GM23338 (cell line): ENCODE measurements around the gene NIBAN1. TPM values are rescaled to one million over a fixed set of nuclear protein-coding genes. Genes with fewer than 3 reads are reported as not detected.

Experiments used
- ATAC-seq: fragments of 200-7000 bp; cut with Tn5 transposase; 3 replicates; pipeline ENCODE4 v1.9.1; 2020
- DNase-seq: peaks from one replicate; pipeline ENCODE4 v3.0.0-alpha.2; 2015; ENCODE audit warnings: low spot score
- H2AFZ ChIP-seq: fragments of 200-600 bp; sonication (generic); 2 replicates; pipeline ENCODE4 v1.8.0; 2016; ENCODE audit warnings: antibody characterized with exemption, mild to moderate bottlenecking, moderate library complexity
- H3F3A ChIP-seq: fragments of 200-600 bp; sonication (generic); replicated peaks from 2 replicates; pipeline ENCODE4 v1.8.0; 2017; ENCODE audit warnings: antibody characterized with exemption, mixed run types, low read depth
- H3K27ac ChIP-seq: fragments of 200-600 bp; sonication (generic); 2 replicates; pipeline ENCODE4 v1.6.1; 2016; ENCODE audit warnings: low read depth
- H3K27me3 ChIP-seq: fragments of 200-600 bp; sonication (generic); 2 replicates; pipeline ENCODE4 v1.8.0; 2016; ENCODE audit warnings: mild to moderate bottlenecking, mixed run types, moderate library complexity; ENCODE audit not compliant: insufficient read depth
- H3K36me3 ChIP-seq: fragments of 200-600 bp; sonication (generic); 2 replicates; pipeline ENCODE4 v1.8.0; 2016; ENCODE audit warnings: mild to moderate bottlenecking; ENCODE audit not compliant: insufficient read depth
- H3K4me1 ChIP-seq: fragments of 200-600 bp; sonication (generic); 2 replicates; pipeline ENCODE4 v1.8.0; 2016; ENCODE audit warnings: mild to moderate bottlenecking, moderate library complexity; ENCODE audit not compliant: insufficient read depth
- H3K4me2 ChIP-seq: fragments of 200-600 bp; sonication (generic); 2 replicates; pipeline ENCODE4 v1.7.1; 2017; ENCODE audit warnings: mixed run types
- H3K4me3 ChIP-seq: fragments of 200-600 bp; sonication (generic); 2 replicates; pipeline ENCODE4 v1.6.1; 2016; ENCODE audit warnings: mixed run types
- H3K79me2 ChIP-seq: fragments of 200-600 bp; sonication (generic); replicated peaks from 2 replicates; pipeline ENCODE4 v1.8.0; 2017; ENCODE audit warnings: mild to moderate bottlenecking; ENCODE audit not compliant: insufficient read depth
- H3K9me2 ChIP-seq: fragments of 200-600 bp; sonication (generic); 2 replicates; pipeline ENCODE4 v1.8.0; 2017; ENCODE audit not compliant: insufficient read depth
- H4K20me1 ChIP-seq: fragments of 200-600 bp; sonication (generic); replicated peaks from 2 replicates; pipeline ENCODE4 v1.8.0; 2017; ENCODE audit warnings: mild to moderate bottlenecking; ENCODE audit not compliant: insufficient read depth
- H3K27ac Mint-ChIP-seq: 2 replicates; pipeline ENCODE4 v1.8.0; 2020; ENCODE audit warnings: inconsistent platforms, mild to moderate bottlenecking, moderate library complexity, mixed read lengths
- H3K27me3 Mint-ChIP-seq: 3 replicates; pipeline ENCODE4 v1.8.0; 2022; ENCODE audit warnings: low read depth, mild to moderate bottlenecking, moderate library complexity, mixed read lengths, inconsistent platforms; ENCODE audit not compliant: insufficient read depth, poor library complexity
- H3K36me3 Mint-ChIP-seq: 3 replicates; pipeline ENCODE4 v1.8.0; 2021; ENCODE audit warnings: low read depth, mild to moderate bottlenecking, inconsistent platforms, moderate library complexity, mixed read lengths
- H3K4me1 Mint-ChIP-seq: 3 replicates; pipeline ENCODE4 v1.8.0; 2020; ENCODE audit warnings: mild to moderate bottlenecking, inconsistent platforms, mixed read lengths
- H3K4me3 Mint-ChIP-seq: 3 replicates; pipeline ENCODE4 v1.8.0; 2021; ENCODE audit warnings: moderate library complexity, mild to moderate bottlenecking, inconsistent platforms, mixed read lengths
- H3K9me3 Mint-ChIP-seq: 3 replicates; pipeline ENCODE4 v1.8.0; 2020; ENCODE audit warnings: moderate library complexity, mild to moderate bottlenecking, inconsistent platforms, mixed read lengths
- CTCF ChIP-seq, 2 experiments: fragments of 200-600 bp in 1 of 2; sonication (generic) in 1 of 2; conservative IDR thresholded peaks; 2 replicates each; pipeline versions ENCODE4 v1.5.1 to v1.6.1; 2016 to 2017; ENCODE audit warnings: antibody characterized with exemption in 2 of 2, low read depth in 2 of 2, mild to moderate bottlenecking in 2 of 2, moderate library complexity in 1 of 2
- ETS1 ChIP-seq: IDR thresholded peaks from 2 replicates; pipeline ENCODE4 v1.6.1; 2016; ENCODE audit warnings: antibody characterized with exemption
- EZH2 ChIP-seq: fragments of 200-600 bp; sonication (generic); IDR thresholded peaks from one replicate; pipeline ENCODE4 v1.8.0; 2017; ENCODE audit warnings: antibody characterized with exemption, mild to moderate bottlenecking, low read depth; ENCODE audit not compliant: unreplicated experiment
- EZH2phosphoT487 ChIP-seq: fragments of 200-600 bp; sonication (generic); IDR thresholded peaks from one replicate; pipeline ENCODE4 v1.8.1; 2018; ENCODE audit warnings: antibody characterized with exemption; ENCODE audit not compliant: unreplicated experiment
- JUNB ChIP-seq: IDR thresholded peaks from one replicate; pipeline ENCODE4 v1.6.1; 2016; ENCODE audit warnings: antibody characterized with exemption; ENCODE audit not compliant: unreplicated experiment
- NANOG ChIP-seq: IDR thresholded peaks from 2 replicates; pipeline ENCODE4 v1.6.1; 2016; ENCODE audit warnings: antibody characterized with exemption, borderline replicate concordance
- POLR2AphosphoS5 ChIP-seq: IDR thresholded peaks from 2 replicates; pipeline ENCODE4 v1.6.1; 2016; ENCODE audit warnings: antibody characterized with exemption, low read depth
- STAT1 ChIP-seq: IDR thresholded peaks from one replicate; pipeline ENCODE4 v1.6.1; 2016; ENCODE audit warnings: antibody characterized with exemption; ENCODE audit not compliant: unreplicated experiment
- ZNF114 ChIP-seq: fragments of 250-450 bp; sonication (Bioruptor Pico); IDR thresholded peaks from 2 replicates; pipeline ENCODE4 v1.5.0; 2020; ENCODE audit warnings: mild to moderate bottlenecking, moderate library complexity
- ZNF331 ChIP-seq: fragments of 250-450 bp; sonication (Bioruptor Pico); IDR thresholded peaks from 2 replicates; pipeline ENCODE4 v1.5.0; 2020; ENCODE audit warnings: low read depth, mild to moderate bottlenecking, moderate library complexity
- ZNF462 ChIP-seq: fragments of 250-450 bp; sonication (Bioruptor Pico); IDR thresholded peaks from 2 replicates; pipeline ENCODE4 v1.5.0; 2020; ENCODE audit warnings: mild to moderate bottlenecking, moderate library complexity
- polyA plus RNA-seq: library from polyadenylated mRNA; unstranded; fragments of >200 nt; fragmentation: Nextera tagmentation; extraction: Ambion mirVana; gene quantifications from 2 replicates; pipeline ENCODE4 v1.2.1, GENCODE V29; 2016
- total RNA-seq: library from RNA; depleted of rRNA; stranded (reverse); fragments of >200 nt; shearing (Covaris generic); gene quantifications from 2 replicates; pipeline ENCODE4 v1.2.3, GENCODE V29; 2014

Gene NIBAN1
- total and polyA plus RNA-seq, 2 experiments from 2014 or later = 5.5 to 12.3 TPM

- Histone ChIP-seq H3F3A (no peaks in the 10 kb centered on the region), H4K20me1 (no peaks in the 10 kb centered on the region), H3K79me2 (no peaks in the 10 kb centered on the region), H3K36me3 (no peaks in the 10 kb centered on the region), H2AFZ (0 out of 2 replicates have a peak overlapping the region, but pooled peaks have one; percentile 3), H3K4me3 (no peak overlapping the region), H3K27ac (no peak overlapping the region), H3K4me2 (no peak overlapping the region), H3K4me1 (no peaks in the 10 kb centered on the region), H3K27me3 (no peaks in the 10 kb centered on the region), H3K9me2 (peaks cover 4% of the 10 kb centered on the region; the same call in 1 of the 2 replicates)
- DNase-seq (no peak), ATAC-seq (no peak)
- Mint-ChIP-seq H3K27ac (no peak overlapping the region), H3K4me3 (no peak overlapping the region), H3K36me3 (no peaks in the 10 kb centered on the region), H3K9me3 (no peaks in the 10 kb centered on the region; the same call in 2 of the 3 replicates), H3K27me3 (no peaks in the 10 kb centered on the region), H3K4me1 (peaks cover 8% of the 10 kb centered on the region)
- TF ChIP-seq STAT1 (no peak), ZNF114 (no peak), CTCF (conservative IDR thresholded peaks at IDR 0.05; ENCODE audit: low read depth in 2 of 2) (no peak), POLR2AphosphoS5 (no peak), EZH2phosphoT487 (no peak), NANOG (no peak), ZNF331 (CRISPR knock-in tag) (no peak), JUNB (no peak), ETS1 (no peak), EZH2 (no peak)
These were observed 41.3 kb upstream of the NIBAN1 start for GRCh38 chr1:185015631-185016030.

- Mint-ChIP-seq H3K27ac (no peak overlapping the region), H3K4me3 (no peak overlapping the region), H3K27me3 (no peaks in the 10 kb centered on the region), H3K9me3 (no peaks in the 10 kb centered on the region; the same call in 2 of the 3 replicates), H3K4me1 (peaks cover 8% of the 10 kb centered on the region), H3K36me3 (no peaks in the 10 kb centered on the region)
- no peak for ATAC-seq
- Histone ChIP-seq H3K4me1 (no peaks in the 10 kb centered on the region), H3K4me2 (no peak overlapping the region), H3K79me2 (no peaks in the 10 kb centered on the region), H3K36me3 (no peaks in the 10 kb centered on the region), H3K27me3 (no peaks in the 10 kb centered on the region), H2AFZ (peak overlapping the region; percentile 44; the same call in 1 of the 2 replicates), H4K20me1 (no peaks in the 10 kb centered on the region), H3K4me3 (no peak overlapping the region), H3K27ac (no peak overlapping the region), H3K9me2 (peaks cover 4% of the 10 kb centered on the region; the same call in 1 of the 2 replicates), H3F3A (no peaks in the 10 kb centered on the region)
- DNase-seq = no peak
- TF ChIP-seq JUNB = no peak
- no peak for TF ChIP-seq POLR2AphosphoS5
- no peak for TF ChIP-seq ZNF462
- no peak for TF ChIP-seq ZNF114
- TF ChIP-seq EZH2phosphoT487 = no peak
- no peak for TF ChIP-seq CTCF (conservative IDR thresholded peaks at IDR 0.05; ENCODE audit: low read depth in 2 of 2)
These were observed 40.6 kb upstream of the NIBAN1 start for GRCh38 chr1:185014941-185015340.
